IPS-20b (cell line): Measurements from ENCODE around the gene SUFU.

Experiments used
- H3K27ac ChIP-seq: one replicate; pipeline ENCODE4 v1.5.1; 2013; ENCODE audit warnings: low read length
- H3K27me3 ChIP-seq: 2 replicates; pipeline ENCODE4 v1.6.1; 2013; ENCODE audit warnings: mild to moderate bottlenecking, low read length, inconsistent platforms; ENCODE audit not compliant: insufficient read depth
- H3K36me3 ChIP-seq: 2 replicates; pipeline ENCODE4 v1.6.1; 2013; ENCODE audit warnings: low read depth, mild to moderate bottlenecking, inconsistent platforms, low read length, moderate library complexity; ENCODE audit not compliant: insufficient read depth
- H3K4me1 ChIP-seq: 2 replicates; pipeline ENCODE4 v1.6.1; 2013; ENCODE audit warnings: mild to moderate bottlenecking, control low read depth, inconsistent platforms, low read length, moderate library complexity; ENCODE audit not compliant: insufficient read depth
- H3K4me3 ChIP-seq: 2 replicates; pipeline ENCODE4 v1.5.1; 2013; ENCODE audit warnings: mild to moderate bottlenecking, low read length, inconsistent platforms
- H3K9ac ChIP-seq: 2 replicates; pipeline ENCODE4 v1.6.1; 2013; ENCODE audit warnings: low read depth, mild to moderate bottlenecking, inconsistent platforms, low read length, moderate library complexity
- H3K9me3 ChIP-seq: 2 replicates; pipeline ENCODE4 v1.6.1; 2013; ENCODE audit warnings: mild to moderate bottlenecking, low read depth, low read length, inconsistent platforms; ENCODE audit not compliant: insufficient read depth

The SUFU gene

GRCh38 chr10:102593074-102593803, 89.5 kb downstream of the SUFU start:
- no peak overlapping the region for H3K9ac ChIP-seq
- no peaks in the 10 kb centered on the region for H3K27me3 ChIP-seq
- H3K27ac ChIP-seq, result no peak overlapping the region
- no peaks in the 10 kb centered on the region; the same call in 1 of the 2 replicates for H3K36me3 ChIP-seq
- H3K4me3 ChIP-seq, result no peak overlapping the region
- H3K9me3 ChIP-seq, result no peaks in the 10 kb centered on the region
- H3K4me1 ChIP-seq, result peaks cover 9% of the 10 kb centered on the region

DNA sequence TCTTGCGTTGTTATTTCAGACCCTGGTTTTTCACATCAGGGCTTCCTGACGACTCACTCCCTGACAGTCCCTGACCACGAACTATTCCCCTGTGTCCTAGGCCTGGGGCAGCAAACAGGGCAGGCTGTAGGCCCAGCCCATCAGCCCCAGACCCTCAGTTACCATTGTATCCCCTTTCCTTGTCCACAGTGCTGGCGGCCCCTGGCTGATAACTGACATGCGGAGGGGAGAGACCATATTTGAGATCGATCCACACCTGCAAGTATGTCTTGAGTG, 90.0 kb downstream of the SUFU start:
- Histone ChIP-seq H3K27me3 (no peaks in the 10 kb centered on the region), H3K9ac (no peak overlapping the region), H3K9me3 (no peaks in the 10 kb centered on the region), H3K27ac (no peak overlapping the region), H3K36me3 (no peaks in the 10 kb centered on the region; the same call in 1 of the 2 replicates), H3K4me3 (no peak overlapping the region), H3K4me1 (peaks cover 9% of the 10 kb centered on the region)

DNA sequence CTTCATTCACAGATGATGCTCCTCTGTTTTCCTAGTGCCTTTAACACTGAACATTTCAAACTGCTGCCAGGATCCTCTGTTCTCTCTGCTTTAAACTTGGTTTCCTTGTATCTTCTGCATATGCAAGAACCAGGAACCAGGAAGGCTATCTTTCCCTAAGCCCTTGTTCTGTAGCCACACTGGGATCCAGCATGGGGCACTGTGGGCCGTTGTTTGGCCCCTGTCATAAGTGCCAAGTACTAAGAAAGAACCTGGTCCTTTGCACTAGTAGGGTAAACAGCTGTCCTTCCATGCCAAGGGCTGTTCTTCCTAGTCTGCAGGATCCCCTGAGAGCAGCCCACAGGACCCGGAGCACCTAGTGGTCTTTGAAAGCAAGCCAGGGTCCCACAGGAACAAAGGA, 91.5 kb downstream of the SUFU start:
- no peaks in the 10 kb centered on the region for H3K9me3 ChIP-seq
- no peak overlapping the region for H3K4me3 ChIP-seq
- no peaks in the 10 kb centered on the region for H3K27me3 ChIP-seq
- H3K36me3 ChIP-seq, result no peaks in the 10 kb centered on the region; the same call in 1 of the 2 replicates
- H3K9ac ChIP-seq, result no peak overlapping the region
- H3K4me1 ChIP-seq, result peaks cover 9% of the 10 kb centered on the region
- no peak overlapping the region for H3K27ac ChIP-seq

DNA sequence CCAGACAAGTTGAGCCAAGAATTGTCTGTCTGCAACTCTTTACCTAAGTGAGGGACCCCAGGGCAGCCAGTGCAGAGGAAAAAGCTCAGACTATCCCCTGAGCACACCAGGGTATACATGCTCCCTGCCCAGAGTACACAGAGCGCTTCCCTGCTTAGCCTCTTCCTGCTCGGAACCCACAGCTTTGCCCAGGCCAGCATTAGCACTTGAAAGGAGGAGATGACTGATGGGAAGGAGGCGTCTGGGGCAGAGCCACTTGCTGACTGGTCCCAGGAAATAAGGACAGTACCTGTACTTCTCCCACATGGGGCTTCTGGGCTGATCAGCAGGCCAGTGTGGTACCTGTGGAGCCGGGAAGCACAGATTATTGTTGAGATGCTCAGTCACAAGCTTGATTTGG, 92.1 kb downstream of the SUFU start:
- Histone ChIP-seq H3K36me3 (no peaks in the 10 kb centered on the region; the same call in 1 of the 2 replicates), H3K9me3 (no peaks in the 10 kb centered on the region), H3K4me3 (no peak overlapping the region), H3K4me1 (peaks cover 9% of the 10 kb centered on the region), H3K27ac (no peak overlapping the region), H3K27me3 (no peaks in the 10 kb centered on the region), H3K9ac (peak overlapping the region; percentile 7; the same call in 1 of the 2 replicates)

DNA sequence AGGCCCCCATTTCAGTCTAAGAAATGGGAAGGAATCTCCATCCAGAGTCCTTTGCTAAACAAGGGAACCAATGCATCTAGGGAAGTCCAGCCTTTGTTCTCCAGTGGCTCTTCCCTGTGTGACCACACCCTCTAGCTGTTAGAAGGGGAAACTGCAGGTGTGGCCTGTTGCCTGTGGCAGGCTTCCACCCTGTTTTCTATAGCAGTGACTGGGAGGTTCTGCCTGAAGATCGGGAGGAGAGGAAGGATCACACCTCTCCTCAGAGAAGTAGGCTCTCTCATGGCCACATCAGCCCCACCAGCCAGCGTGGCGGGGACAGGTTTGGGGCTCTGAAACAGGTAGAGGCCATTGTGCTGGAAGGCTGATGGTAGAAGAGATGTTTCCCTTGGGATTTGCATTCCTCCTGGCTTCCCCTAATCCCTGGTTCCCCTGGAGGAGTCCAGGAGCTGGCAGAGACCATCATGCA, 92.8 kb downstream of the SUFU start:
- Histone ChIP-seq H3K4me1 (peaks cover 9% of the 10 kb centered on the region), H3K27me3 (no peaks in the 10 kb centered on the region), H3K27ac (no peak overlapping the region), H3K9me3 (no peaks in the 10 kb centered on the region), H3K9ac (peak overlapping the region; percentile 7; the same call in 1 of the 2 replicates), H3K4me3 (no peak overlapping the region), H3K36me3 (no peaks in the 10 kb centered on the region; the same call in 1 of the 2 replicates)

GRCh38 chr10:102597131-102597991, 93.6 kb downstream of the SUFU start:
- H3K4me3 ChIP-seq, result no peak overlapping the region
- H3K27me3 ChIP-seq, result no peaks in the 10 kb centered on the region
- no peak overlapping the region for H3K27ac ChIP-seq
- no peak overlapping the region for H3K9ac ChIP-seq
- peaks cover 9% of the 10 kb centered on the region for H3K4me1 ChIP-seq
- H3K36me3 ChIP-seq, result no peaks in the 10 kb centered on the region; the same call in 1 of the 2 replicates
- no peaks in the 10 kb centered on the region for H3K9me3 ChIP-seq

DNA sequence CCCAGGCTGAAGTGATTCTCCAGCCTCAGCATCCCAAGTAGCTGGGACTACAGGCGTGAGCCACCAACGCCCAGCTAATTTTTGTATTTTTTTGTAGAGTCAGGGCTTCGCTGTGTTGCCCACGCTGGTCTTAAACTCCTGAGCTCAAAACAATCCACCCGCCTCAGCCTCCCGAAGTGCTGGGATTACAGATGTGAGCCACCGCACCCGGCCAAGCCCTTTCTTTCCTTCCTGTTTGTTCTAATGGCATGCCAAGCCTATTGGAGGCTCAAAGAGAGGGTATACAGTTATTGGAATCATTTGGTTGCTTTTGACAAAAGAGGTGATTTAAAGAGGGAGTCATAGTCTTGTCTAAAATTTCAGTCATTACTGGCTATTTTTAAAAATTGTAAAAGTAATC, 94.5 kb downstream of the SUFU start:
- Histone ChIP-seq H3K27ac (no peak overlapping the region), H3K9ac (no peak overlapping the region), H3K9me3 (no peaks in the 10 kb centered on the region), H3K4me1 (peaks cover 9% of the 10 kb centered on the region), H3K4me3 (no peak overlapping the region), H3K36me3 (no peaks in the 10 kb centered on the region; the same call in 1 of the 2 replicates), H3K27me3 (no peaks in the 10 kb centered on the region)

- H3K9ac ChIP-seq, result no peak overlapping the region
- no peak overlapping the region for H3K27ac ChIP-seq
- H3K9me3 ChIP-seq, result no peaks in the 10 kb centered on the region
- no peaks in the 10 kb centered on the region for H3K27me3 ChIP-seq
- H3K4me3 ChIP-seq, result no peak overlapping the region
- peaks cover 9% of the 10 kb centered on the region for H3K4me1 ChIP-seq
- H3K36me3 ChIP-seq, result no peaks in the 10 kb centered on the region; the same call in 1 of the 2 replicates
Measured at GRCh38 chr10:102599565-102600327, 96.0 kb downstream of the SUFU start.

- Histone ChIP-seq H3K4me3 (no peak overlapping the region), H3K27me3 (no peaks in the 10 kb centered on the region), H3K36me3 (no peaks in the 10 kb centered on the region; the same call in 1 of the 2 replicates), H3K9ac (no peak overlapping the region), H3K4me1 (peaks cover 5% of the 10 kb centered on the region), H3K27ac (no peak overlapping the region), H3K9me3 (no peaks in the 10 kb centered on the region)
Measured at GRCh38 chr10:102600816-102601215, 97.0 kb downstream of the SUFU start.

- H3K36me3 ChIP-seq, result no peaks in the 10 kb centered on the region; the same call in 1 of the 2 replicates
- no peak overlapping the region for H3K27ac ChIP-seq
- no peaks in the 10 kb centered on the region for H3K4me1 ChIP-seq
- no peak overlapping the region for H3K4me3 ChIP-seq
- no peaks in the 10 kb centered on the region for H3K27me3 ChIP-seq
- H3K9me3 ChIP-seq, result no peaks in the 10 kb centered on the region
- no peak overlapping the region for H3K9ac ChIP-seq
Measured at GRCh38 chr10:102601639-102602038, 97.9 kb downstream of the SUFU start.

GRCh38 chr10:102602272-102603045, 98.7 kb downstream of the SUFU start:
- H3K4me3 ChIP-seq, result no peak overlapping the region
- H3K9me3 ChIP-seq, result no peaks in the 10 kb centered on the region
- no peak overlapping the region for H3K9ac ChIP-seq
- H3K27ac ChIP-seq, result no peak overlapping the region
- no peaks in the 10 kb centered on the region for H3K27me3 ChIP-seq
- H3K4me1 ChIP-seq, result no peaks in the 10 kb centered on the region
- H3K36me3 ChIP-seq, result no peaks in the 10 kb centered on the region; the same call in 1 of the 2 replicates
